ENCODE data around the gene FASTKD2.

DNA sequence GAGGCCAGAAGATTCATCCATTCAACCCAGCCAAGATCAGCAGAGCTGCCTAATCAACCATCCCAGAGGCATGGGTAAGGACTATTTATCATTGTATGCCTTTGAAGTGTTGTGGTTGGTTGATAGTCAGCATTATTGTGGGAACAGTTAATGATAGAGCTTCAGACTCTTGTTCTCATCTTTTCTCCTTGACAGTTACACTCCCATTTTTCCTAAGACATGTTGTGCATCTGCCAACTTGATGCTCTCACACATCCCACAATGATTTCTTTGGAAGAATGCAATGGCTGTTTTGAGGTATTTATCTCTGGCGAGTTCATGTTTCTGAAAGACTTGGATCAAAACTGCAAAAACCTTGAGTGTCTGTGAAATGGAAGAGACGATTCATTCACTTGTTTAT is 55.4 kb downstream of the FASTKD2 start:
- TF ChIP-seq, protein P1, sequence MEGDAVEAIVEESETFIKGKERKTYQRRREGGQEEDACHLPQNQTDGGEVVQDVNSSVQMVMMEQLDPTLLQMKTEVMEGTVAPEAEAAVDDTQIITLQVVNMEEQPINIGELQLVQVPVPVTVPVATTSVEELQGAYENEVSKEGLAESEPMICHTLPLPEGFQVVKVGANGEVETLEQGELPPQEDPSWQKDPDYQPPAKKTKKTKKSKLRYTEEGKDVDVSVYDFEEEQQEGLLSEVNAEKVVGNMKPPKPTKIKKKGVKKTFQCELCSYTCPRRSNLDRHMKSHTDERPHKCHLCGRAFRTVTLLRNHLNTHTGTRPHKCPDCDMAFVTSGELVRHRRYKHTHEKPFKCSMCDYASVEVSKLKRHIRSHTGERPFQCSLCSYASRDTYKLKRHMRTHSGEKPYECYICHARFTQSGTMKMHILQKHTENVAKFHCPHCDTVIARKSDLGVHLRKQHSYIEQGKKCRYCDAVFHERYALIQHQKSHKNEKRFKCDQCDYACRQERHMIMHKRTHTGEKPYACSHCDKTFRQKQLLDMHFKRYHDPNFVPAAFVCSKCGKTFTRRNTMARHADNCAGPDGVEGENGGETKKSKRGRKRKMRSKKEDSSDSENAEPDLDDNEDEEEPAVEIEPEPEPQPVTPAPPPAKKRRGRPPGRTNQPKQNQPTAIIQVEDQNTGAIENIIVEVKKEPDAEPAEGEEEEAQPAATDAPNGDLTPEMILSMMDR (IDR thresholded peaks at IDR 0.05) = no peak
- no peak for TF ChIP-seq POLR2A (IDR thresholded peaks at IDR 0.05)
- TF ChIP-seq POLR2AphosphoS5 (IDR thresholded peaks at IDR 0.05; ENCODE audit: insufficient read depth in 1 of 2, low read depth in 1 of 2) = no peak
